DND-41 (cell line): ENCODE data around the gene ZDHHC11.
"Not testable (repeated sequence)": the region's sequence is repeated elsewhere in the genome, so short reads cannot be mapped to it uniquely, and the experiment has no call there.

Experiments used
- EZH2 ChIP-seq: IDR thresholded peaks from 3 replicates; pipeline ENCODE4 v1.6.1; 2012; ENCODE audit warnings: borderline replicate concordance, low read depth, mild to moderate bottlenecking, moderate library complexity, low read length, inconsistent platforms; ENCODE audit not compliant: severe bottlenecking
- TF ChIP-seq, protein P1 (sequence below): IDR thresholded peaks from 2 replicates; pipeline ENCODE4 v1.5.1; 2012; ENCODE audit warnings: borderline replicate concordance, low read length, moderate library complexity, mild to moderate bottlenecking; ENCODE audit not compliant: poor library complexity, severe bottlenecking; ENCODE audit errors: extremely low read depth

DNA sequence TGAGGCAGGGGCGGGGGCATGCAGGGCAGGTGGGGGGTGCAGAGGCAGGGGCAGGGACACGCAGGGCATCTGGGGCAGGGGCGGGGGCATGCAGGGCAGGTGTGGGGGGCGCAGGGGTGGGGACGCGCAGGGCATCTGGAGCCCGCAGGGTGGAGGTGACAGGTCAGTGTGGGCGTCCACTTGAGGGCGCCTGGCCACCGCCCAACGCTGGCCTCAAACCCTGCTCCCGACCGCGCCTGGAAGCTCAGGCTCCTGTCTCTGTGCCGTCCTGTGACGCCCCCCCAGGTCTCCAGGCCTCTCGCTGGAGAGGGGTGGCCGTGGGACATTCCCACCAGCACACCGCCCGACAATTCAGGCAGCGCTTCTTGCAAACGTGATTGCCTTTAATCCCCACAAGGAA, 6.9 kb downstream of the ZDHHC11 start:
- TF ChIP-seq, protein P1, sequence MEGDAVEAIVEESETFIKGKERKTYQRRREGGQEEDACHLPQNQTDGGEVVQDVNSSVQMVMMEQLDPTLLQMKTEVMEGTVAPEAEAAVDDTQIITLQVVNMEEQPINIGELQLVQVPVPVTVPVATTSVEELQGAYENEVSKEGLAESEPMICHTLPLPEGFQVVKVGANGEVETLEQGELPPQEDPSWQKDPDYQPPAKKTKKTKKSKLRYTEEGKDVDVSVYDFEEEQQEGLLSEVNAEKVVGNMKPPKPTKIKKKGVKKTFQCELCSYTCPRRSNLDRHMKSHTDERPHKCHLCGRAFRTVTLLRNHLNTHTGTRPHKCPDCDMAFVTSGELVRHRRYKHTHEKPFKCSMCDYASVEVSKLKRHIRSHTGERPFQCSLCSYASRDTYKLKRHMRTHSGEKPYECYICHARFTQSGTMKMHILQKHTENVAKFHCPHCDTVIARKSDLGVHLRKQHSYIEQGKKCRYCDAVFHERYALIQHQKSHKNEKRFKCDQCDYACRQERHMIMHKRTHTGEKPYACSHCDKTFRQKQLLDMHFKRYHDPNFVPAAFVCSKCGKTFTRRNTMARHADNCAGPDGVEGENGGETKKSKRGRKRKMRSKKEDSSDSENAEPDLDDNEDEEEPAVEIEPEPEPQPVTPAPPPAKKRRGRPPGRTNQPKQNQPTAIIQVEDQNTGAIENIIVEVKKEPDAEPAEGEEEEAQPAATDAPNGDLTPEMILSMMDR = not testable (repeated sequence)
- not testable (repeated sequence) for TF ChIP-seq EZH2
